HG03103 (cell line): Measurements from ENCODE around the gene AFAP1.

Experiments used
- ATAC-seq: cut with Tn5 transposase; IDR thresholded peaks from one replicate; pipeline ENCODE4 v1.9.1; 2021; ENCODE audit warnings: low read depth; ENCODE audit not compliant: unreplicated experiment

Gene AFAP1

GRCh38 chr4:7760706-7761105 lies 179.0 kb downstream of the AFAP1 start:
- no peak for ATAC-seq

DNA sequence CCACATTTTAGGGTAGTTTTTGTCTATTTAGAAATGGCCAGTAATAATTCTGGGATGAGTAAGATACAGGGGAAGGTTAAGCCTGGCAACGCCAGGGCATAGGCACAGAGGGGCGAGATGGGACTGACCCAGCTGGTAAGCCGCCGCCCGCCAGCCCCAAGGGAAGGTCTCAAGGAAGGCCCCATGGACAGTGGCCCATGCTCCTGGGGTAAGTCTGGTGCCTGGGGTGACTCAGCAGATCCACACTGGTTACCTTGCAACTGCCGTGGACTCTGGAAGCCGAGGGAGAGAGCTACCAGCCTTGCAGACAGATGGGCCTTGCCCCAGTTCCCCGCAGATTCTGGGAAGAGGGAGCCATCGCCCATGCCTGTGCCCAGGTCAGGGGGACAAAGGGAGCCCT lies 179.4 kb downstream of the AFAP1 start:
- no peak for ATAC-seq

DNA sequence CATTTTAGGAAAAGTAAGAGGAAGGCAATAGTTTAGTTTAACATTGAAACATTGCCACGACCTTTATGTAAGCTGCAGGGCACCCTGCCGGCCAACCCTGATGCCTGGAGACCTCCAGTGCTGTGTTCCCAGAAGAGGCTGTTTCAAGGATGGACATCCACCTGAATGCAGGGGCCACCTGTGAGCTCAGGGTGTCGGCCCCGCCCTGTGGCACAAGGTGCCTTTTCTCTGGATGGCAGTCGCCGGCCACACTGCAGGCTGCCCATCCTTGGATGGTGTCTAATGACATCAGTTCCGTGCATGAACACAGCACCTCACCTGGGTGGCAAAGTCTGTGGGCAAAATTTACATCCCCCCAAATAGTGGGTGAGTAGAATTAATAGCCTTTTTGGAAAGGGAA lies 180.0 kb downstream of the AFAP1 start:
- ATAC-seq: no peak

DNA sequence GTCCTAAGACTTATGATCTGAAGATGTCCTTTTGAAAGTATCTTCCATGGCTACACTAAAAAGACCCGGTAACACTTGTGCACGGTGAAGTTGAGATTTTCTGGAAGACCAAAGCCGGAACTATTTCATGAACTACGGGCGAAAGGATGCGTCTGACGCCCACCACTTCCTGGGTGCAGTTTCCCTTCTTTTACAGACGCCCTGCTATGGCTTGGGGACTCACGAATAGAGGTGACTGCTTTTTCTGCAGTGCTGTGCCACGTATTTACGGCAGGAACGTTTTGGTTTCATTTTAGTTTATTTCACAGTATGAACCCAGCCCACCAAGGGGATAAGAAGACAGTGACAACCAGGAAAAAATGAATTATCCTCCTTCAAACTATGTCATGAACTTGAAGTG lies 180.4 kb downstream of the AFAP1 start:
- ATAC-seq: no peak

GRCh38 chr4:7758476-7758875 lies 181.2 kb downstream of the AFAP1 start:
- ATAC-seq: no peak

DNA sequence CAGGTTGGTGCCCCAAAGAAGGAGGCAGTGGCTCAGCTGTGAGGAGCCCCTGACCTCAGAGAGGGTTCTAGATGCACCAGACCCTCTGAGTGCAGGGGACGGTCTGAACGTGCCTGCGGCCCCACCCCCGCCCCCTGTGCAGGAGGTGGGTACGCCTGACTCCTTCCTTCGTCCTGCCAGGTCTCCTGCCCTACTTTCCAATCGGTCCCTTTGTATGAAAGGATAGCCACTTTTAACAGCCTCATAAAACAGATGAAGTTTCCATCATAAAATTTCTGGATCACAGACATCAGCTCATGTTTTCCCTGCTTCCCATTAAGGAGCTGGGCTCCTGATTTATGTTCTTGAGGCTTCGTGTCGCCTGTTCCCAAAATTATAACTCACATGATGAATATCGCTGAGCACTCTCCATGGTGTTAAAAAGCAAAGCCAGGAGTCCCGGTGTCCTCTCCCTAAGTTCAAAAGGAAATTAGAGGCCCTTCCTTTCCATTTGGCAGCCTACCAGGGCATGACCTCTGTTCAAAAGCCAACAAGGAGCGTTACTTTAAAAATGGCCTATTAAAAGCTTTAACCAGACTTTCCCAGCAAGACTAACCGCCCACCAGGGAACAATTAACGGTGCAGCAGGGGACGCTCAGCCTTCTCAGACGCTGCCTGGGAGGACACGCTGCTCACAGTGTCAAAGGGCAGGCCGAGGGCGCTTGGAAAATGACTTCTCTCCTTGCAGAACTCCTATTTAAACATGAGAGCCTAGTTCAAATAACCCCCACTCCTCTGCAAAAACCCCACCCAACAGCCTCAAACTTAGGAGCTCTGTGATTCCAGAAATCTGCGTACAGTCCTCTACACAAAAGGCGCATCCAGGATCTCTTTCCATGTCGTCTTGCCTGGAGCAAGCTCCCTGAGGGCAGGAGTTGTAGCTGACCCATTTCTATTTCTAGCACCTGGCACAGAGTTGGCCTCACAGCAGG lies 181.9 kb downstream of the AFAP1 start:
- no peak for ATAC-seq

DNA sequence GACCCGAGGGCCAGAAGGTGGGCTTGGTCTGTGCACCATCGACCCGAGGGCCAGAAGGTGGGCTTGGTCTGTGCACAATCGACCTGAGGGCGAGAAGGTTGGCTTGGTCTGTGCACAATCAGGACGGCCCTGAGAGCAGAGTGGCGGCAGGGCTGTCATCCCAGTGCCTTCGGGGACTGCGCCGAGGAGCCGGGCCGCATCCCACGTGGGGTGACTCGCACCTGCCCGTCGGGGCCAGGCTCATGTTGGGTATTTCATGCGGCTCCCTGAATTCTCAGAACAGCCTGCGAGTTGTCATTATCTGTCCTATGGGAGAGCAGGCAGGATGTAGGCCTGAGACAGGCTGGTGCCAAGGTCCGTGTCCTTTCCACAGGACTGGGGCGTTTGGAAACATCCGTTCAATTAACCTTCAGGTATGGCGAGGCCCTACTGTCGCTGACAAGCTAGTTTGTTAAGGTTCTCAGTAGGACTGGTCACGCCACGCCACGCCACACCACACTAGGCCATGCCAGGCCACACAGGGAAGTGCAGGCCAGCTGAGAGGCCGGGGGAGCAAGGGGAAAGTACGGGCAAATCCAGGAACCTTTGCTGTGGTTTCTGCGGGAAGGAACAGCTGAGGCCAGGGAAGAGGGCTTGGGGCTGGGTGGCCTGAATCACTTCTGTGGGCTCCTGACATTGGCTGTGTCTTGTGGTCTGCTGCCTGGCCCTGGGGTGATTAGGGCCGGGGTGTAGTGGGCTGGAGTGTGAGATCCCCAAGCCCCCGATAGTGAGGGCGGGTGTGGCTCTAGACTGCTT lies 182.9 kb downstream of the AFAP1 start:
- no peak for ATAC-seq

DNA sequence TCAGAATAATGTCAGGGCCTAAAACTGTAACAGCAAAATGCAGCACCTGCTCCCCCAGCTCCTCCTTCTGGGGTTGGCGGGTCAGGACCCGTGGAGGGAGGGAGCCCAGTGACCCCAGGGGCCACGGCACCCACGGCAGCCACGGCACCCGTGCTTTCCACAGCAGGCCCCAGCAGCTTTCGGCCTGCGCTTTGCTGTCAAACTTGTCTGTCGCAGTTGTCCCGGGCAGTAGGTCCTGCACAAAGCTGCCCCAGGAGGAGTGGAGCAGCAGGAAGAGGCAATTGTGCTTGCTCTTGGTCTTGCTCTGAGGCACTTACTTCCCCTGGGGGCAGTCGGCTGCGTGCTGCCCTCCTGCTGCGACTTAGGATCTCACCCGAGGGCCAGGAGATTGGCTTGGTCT lies 183.6 kb downstream of the AFAP1 start:
- no peak for ATAC-seq

DNA sequence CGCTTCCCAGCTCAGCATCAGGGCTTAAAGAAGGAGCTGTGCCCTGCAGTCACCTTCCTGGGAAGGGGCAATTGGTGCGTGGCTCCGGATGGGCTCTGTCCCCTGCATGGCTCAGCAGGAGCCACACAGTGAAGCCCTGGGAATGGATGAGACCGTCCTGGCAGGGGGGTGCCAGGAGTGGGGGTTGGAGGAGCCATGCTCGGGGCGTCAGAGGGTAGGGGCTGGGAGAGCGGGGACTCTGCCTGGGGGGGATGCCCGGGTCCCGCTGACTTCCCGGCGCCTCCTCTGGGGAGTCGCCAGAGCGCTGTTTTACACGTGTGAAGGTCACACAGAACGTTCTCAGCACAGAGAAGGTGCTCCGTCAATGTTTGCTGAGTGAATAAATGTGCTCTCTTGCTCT lies 184.1 kb downstream of the AFAP1 start:
- no peak for ATAC-seq

DNA sequence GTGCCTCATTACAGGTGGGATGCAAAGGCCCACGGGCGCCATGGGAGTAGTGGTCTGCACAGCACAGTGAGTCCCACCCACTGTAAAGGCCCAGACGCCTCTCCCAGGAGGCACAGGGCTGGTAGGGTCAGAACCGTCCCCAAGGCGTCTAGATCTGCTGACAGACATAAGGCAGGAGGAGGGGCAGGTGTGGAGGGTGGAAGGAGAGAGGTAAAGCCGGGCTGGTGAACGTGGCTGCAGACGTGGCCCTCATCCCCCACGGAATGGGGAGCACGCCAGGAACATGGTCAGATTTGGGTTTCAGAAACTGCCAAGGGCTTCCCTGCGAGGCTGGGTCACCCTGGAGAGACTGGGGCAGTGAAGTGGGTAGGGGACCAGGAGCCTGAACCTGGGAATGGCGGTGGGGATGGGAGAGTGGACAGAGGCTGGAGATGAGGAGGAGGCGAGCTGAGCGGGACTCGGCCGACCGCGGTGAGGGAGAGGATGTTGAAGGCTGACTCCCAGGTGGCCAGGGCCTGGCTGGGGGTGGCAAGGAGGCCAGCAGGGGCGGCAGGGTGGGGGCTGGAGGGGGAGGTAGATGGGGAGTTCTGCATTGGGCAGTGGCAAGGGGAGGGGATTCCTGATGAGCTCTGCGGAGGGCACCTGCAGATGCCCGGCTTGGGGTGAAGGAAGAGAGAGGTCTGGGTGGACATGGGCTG lies 184.9 kb downstream of the AFAP1 start:
- ATAC-seq: no peak

DNA sequence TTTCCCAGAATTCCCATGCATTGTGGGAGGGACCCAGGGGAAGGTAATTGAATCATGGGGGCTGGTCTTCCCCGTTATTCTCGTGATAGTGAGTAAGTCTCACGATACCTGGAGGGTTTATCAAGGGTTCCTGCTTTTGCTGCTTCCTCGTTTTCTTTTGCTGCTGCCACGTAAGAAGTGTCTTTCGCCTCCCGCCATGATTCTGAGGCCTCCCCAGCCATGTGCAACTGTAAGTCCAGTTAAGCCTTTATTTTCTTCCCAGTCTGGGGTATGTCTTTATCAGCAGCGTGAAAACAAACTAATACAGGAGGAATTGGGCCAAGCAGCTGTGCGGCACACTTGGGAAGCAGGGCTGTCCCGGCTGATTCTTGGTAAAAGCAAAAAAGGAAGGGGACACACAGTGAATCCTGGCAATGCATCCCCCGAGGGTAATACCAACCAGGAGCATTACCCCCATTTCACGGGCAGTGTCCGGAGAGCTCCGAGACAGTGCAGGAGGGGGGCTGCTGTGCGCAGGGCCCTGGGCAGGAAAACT lies 185.7 kb downstream of the AFAP1 start:
- ATAC-seq: no peak

DNA sequence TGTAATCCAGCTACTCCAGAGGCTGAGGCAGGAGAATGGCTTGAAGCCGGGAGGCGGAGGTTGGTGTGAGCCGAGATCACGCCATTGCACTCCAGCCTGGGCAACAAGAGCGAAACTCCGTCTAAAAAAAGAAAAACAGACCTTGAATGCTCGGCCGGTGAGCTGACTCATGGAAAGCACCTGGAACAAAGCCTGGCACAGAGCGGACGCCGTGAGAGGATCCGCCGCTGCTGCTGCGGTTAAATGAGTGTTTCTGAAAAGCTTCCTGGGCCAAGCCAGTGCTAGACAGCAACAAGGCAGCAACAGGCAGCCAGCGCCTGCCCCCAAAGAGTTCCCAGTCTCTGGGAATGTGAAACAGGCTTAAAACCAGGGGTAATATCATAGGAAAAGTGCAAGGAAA lies 186.4 kb downstream of the AFAP1 start:
- no peak for ATAC-seq

GRCh38 chr4:7752649-7753048 lies 187.0 kb downstream of the AFAP1 start:
- no peak for ATAC-seq

DNA sequence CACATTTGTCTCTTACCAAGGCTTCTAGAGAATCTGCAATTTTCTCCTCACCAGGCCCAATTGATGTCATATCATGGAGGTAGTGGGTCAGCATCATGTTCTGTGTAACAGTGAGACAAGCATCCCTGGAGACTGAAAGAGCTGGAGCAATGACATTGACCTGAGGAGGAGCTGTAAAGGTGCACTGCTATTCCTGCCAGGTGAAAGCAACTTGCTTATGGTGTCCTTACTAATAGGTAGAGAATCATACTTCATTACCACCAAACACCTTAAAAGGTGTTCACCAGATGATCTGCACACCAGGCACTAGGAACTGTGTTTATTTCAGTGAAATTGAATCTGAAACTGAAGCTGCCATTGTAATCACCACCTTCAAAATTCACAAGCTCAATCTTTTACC lies 188.7 kb downstream of the AFAP1 start:
- ATAC-seq: no peak

GRCh38 chr4:7750523-7750922 lies 189.1 kb downstream of the AFAP1 start:
- no peak for ATAC-seq

GRCh38 chr4:7747566-7747965 lies 192.1 kb downstream of the AFAP1 start:
- ATAC-seq: no peak

DNA sequence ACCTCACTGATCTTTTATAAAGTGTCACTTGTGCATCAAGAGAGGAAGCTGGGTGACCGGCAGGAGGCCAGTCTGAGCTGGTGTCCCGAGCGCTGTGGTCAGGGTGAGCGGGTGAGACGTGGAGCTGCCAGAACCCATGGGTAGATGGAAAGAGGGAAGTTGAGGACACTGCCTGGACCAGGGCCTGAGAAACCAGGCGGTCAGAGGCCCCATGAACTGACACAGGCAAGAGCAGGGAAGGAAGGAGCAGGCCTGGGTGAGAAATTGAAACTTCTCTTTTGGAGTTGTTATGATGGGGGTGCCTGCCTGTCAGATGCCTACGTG lies 192.6 kb downstream of the AFAP1 start:
- ATAC-seq: no peak

DNA sequence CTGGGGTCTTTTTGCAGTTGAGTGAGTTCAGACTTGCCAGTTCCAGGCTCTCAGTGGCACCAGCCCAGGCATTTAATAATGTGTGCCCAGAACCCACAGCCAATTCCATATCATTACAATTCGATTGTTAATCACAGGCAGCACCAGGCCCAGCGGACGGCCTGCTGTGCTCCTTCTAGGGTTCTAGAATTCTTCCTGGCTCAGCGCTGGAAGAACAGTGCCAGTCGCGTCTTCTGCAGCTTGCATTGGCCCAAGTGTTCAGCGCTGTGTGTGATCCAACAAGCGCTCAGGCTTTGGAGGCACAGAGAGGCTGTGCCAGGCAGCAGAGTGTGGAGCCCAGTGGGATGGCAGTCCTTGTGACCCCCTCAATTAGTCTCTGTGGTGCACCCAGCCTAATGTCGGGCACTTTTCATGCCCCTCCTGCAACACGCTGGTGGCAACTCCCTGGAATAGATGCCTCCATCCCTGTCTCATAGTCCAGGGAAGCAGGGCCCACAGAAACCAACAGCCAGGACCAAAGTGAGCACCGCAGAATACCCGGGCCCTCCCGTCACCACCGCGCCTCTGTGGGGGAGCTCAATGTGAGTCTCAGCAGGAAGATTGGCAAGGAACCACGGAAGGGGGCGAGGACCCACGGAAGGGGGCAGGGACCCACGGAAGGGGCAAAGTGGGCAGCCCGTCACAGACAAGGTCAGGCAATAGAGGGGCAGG lies 193.2 kb downstream of the AFAP1 start:
- no peak for ATAC-seq

DNA sequence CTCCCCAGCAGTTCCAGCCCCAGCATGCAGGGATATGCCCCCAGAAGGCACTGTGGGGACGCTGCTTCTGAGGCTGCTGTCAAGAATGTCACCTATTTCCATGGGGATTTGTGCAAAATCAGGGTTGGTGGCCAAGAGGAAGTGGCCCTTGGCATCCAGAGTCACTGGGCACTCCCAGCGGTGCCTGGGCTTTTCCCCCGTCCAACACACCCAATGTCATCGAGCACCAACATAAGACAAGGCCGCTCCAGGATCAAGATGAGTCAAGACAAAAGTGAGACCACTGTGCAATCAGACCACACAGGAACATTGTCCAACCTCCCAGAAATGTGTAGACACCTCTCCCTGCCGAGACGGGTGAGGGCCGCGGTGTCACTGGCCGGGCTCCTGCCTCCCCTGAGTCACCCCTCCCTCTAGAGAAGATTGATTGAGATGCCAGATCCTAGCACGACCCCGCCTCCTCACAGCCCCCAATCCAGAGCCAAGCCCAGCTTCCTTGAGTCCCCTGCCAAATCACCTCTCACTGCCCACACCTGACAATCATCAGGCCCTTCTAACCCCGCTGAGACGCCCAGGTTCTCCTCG lies 194.3 kb downstream of the AFAP1 start:
- ATAC-seq: no peak
